Measurements from ENCODE around the gene RTN4R.
"Not testable (repeated sequence)": the region's sequence is repeated elsewhere in the genome, so short reads cannot be mapped to it uniquely, and the experiment has no call there.

DNA sequence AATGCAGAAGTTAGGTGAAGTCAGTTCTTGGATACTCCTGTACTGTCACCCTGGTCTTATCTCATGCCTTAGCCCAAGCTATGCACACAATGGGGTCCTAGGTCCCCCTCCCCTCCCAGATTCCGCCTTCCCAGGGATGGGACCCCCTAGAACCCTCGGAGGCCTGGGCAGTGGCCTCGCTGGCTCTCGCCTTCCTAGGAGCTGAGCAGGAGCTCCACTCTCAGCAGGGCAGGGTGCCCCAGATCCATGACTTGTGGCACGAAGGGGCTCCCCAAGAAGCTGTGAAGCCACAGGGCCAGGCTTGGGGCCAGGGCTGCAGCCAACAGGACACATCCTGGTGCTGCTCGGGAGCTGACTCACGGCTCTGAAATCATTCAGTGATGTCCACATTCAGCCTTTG is 42.1 kb upstream of the RTN4R start:
- TF ChIP-seq, protein P1, sequence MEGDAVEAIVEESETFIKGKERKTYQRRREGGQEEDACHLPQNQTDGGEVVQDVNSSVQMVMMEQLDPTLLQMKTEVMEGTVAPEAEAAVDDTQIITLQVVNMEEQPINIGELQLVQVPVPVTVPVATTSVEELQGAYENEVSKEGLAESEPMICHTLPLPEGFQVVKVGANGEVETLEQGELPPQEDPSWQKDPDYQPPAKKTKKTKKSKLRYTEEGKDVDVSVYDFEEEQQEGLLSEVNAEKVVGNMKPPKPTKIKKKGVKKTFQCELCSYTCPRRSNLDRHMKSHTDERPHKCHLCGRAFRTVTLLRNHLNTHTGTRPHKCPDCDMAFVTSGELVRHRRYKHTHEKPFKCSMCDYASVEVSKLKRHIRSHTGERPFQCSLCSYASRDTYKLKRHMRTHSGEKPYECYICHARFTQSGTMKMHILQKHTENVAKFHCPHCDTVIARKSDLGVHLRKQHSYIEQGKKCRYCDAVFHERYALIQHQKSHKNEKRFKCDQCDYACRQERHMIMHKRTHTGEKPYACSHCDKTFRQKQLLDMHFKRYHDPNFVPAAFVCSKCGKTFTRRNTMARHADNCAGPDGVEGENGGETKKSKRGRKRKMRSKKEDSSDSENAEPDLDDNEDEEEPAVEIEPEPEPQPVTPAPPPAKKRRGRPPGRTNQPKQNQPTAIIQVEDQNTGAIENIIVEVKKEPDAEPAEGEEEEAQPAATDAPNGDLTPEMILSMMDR (conservative IDR thresholded peaks at IDR 0.05; ENCODE audit: low read depth in 2 of 2), result not testable (repeated sequence)
- not testable (repeated sequence) for TF ChIP-seq EZH2phosphoT487 (IDR thresholded peaks at IDR 0.05; ENCODE audit: unreplicated experiment); STAT1 (IDR thresholded peaks at IDR 0.05; ENCODE audit: unreplicated experiment); EZH2 (IDR thresholded peaks at IDR 0.05; ENCODE audit: low read depth, unreplicated experiment)
